Coronary artery (tissue), 2 donors: Measurements from ENCODE around the gene RBM19.
"Not testable (repeated sequence)": the region's sequence is repeated elsewhere in the genome, so short reads cannot be mapped to it uniquely, and the experiment has no call there.

Experiments
- DNase-seq: peaks from one replicate; pipeline ENCODE4 v3.0.0-alpha.2; 2017; ENCODE audit warnings: low spot score
- H3K27ac ChIP-seq, 2 donors: fragments of 200-600 bp; sonication (generic); one replicate each; pipeline ENCODE4 v1.5.1; 2016 to 2019
- H3K4me3 ChIP-seq: fragments of 200-600 bp; sonication (generic); 2 replicates; pipeline ENCODE4 v1.5.1; 2016; ENCODE audit warnings: mild to moderate bottlenecking, moderate library complexity
- TF ChIP-seq, protein P1 (sequence below): fragments of 200-600 bp; sonication (generic); IDR thresholded peaks from one replicate; pipeline ENCODE4 v1.5.1; 2019; ENCODE audit warnings: antibody characterized with exemption

Gene RBM19

DNA sequence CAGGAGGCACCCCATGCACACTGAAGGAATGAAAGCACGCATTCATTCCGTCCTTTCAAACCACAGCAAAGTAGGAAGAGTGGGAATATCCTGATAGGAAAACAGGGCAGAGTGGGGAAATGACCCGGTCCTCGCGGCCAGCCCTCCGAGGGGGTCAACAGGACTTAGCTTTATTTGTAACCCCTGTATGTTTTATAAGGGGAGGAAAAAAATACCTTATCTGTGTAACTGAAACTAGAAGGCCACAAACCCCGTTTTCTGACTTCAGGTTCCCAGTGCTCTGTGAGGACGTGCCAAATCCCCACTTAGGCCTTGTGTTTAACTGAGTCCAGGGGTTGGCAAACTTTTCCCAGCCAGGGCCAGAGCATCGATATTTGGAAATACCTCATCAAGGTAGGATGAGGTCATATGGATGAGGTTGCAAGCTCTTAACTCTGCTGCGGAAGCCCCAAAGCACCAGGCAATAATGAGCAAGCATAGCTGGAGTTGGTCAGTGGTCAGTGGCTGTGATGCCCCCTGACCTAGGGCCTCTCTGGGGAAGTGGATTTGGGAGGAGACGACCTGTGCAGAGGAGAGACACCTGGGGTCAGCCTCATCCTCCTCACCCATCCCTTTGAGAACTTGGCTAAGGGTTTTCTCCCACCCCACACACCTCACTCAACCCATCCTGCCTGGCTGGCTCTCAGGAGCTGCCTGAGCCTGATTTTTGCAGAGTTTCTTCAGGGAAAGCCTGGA, 58.5 kb downstream of the RBM19 start:
- no peak overlapping the region for H3K4me3 ChIP-seq
- DNase-seq = no peak
- H3K27ac ChIP-seq = no peak overlapping the region
- TF ChIP-seq, protein P1, sequence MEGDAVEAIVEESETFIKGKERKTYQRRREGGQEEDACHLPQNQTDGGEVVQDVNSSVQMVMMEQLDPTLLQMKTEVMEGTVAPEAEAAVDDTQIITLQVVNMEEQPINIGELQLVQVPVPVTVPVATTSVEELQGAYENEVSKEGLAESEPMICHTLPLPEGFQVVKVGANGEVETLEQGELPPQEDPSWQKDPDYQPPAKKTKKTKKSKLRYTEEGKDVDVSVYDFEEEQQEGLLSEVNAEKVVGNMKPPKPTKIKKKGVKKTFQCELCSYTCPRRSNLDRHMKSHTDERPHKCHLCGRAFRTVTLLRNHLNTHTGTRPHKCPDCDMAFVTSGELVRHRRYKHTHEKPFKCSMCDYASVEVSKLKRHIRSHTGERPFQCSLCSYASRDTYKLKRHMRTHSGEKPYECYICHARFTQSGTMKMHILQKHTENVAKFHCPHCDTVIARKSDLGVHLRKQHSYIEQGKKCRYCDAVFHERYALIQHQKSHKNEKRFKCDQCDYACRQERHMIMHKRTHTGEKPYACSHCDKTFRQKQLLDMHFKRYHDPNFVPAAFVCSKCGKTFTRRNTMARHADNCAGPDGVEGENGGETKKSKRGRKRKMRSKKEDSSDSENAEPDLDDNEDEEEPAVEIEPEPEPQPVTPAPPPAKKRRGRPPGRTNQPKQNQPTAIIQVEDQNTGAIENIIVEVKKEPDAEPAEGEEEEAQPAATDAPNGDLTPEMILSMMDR = no peak

DNA sequence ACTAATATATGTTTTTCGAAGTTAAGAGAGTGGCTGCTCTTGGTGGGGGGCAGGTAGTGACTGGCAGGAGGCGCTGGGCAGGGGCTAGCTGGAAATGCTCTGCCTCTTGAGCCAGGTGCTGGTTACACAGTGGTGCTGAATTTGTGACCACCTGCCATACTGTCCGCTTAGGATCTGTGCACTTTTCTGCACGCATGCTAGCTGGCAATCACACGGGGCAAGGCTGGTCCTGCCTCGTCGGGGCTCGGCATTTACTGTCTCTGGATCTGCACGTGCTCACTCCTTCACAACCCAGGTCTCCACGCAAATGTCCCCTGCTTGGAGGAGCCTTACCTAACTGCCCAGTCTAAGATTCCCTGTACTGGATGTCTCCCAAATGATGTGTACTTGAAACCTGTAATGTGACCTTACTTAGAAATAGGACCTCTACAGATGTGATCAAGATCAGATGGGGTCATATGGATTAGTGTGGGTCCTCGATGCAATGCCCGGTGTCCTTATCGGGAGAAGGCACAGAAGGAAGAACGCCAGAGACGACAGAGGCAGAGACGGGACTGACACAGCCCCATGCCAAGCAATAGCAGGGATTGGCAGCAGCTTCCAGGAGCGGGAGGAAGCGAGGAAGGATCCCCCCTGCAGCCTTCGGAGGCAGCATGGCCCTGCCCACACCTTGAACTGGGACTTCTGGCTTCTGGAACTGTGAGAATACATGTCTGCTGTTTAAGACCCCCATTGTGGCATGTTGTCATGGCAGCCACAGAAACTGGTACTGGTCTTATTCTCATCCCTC, 59.5 kb downstream of the RBM19 start:
- H3K4me3 ChIP-seq = no peak overlapping the region
- TF ChIP-seq, protein P1 = no peak
- no peak for DNase-seq

DNA sequence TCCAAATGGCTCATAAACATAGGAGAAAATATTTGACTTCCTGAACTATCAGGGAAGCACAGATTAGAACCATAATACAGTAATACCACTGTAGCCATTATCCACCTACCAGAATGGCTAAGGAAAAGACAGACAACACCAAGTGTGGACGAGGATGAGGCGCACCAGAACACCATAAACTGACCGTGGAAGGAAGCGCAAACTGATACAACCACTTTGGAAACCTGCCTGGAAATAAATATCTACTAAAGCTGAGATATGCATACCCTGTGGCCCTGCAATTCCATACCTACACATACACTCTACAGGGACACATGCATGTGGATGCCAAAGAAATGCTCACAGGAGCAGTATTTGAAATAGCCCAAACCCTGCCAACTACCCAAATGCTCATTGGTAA, 60.3 kb downstream of the RBM19 start:
- H3K4me3 ChIP-seq = no peak overlapping the region
- no peak for DNase-seq
- TF ChIP-seq, protein P1 = no peak
- H3K27ac ChIP-seq = no peak overlapping the region

More for the DNA sequence above, 59.5 kb downstream of the RBM19 start:
- H3K27ac ChIP-seq = no peak overlapping the region

DNA sequence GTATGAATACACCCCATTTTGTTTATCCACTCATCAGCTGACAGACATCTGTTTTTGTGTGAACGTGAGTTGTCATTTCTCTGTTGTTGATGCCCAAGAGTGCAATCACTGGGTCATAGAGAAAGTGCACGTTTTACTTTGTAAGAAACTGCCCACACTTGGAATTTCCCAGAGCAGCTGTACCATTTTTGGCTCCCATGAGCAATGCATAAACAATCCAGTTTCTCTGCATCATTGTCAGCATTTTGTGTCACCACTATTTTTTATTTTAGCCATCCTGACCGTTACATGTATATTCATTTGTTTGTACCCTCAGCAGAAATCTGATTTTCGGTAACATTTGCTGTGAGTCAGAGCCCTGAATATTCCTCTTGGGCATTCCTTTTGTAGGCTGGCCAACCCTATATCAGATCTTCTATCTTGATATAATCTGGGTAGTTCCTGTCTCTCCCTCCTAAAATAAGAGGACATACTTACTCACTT, 62.7 kb downstream of the RBM19 start:
- no peak overlapping the region for H3K27ac ChIP-seq
- TF ChIP-seq, protein P1 = no peak
- DNase-seq = no peak

DNA sequence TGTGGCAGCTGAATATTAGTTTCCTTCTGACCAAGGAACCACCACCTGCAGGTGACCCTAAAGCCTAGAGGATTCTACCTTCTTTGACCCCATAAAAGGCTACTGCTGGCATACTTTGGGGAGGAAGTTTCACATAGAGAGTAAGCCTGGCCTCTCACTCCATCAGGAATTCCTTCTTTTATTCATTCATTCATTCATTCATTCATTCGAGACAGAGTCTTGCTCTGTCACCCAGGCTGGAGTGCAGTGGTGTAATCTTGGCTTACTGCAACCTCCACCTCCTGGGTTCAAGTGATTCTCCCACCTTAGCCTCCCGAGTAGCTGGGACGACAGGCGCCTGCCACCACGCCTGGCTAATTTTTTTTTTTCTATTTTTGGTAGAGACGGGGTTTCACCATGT, 64.8 kb downstream of the RBM19 start:
- not testable (repeated sequence) for DNase-seq, H3K27ac ChIP-seq, H3K4me3 ChIP-seq

More for the DNA sequence above, 62.7 kb downstream of the RBM19 start:
- no peak overlapping the region for H3K4me3 ChIP-seq

DNA sequence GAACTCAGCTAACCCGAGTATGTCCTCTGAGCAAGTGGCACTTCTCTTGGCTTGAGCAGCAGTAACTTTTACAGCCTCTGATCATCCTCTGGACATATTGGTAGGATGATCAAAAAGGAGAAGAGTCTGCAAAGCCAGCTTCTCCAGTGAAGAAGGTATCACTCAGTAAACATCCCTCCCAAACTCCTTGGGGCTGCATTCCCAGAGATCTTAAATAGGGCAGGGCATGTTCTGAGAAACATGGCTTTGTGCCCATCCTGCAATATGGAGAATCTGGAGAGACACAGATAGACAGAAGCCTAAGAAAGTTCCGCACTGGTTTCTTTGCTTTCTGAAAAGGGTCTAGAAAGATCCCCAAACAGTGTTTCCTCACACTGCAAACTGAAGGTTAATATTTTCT, 65.4 kb downstream of the RBM19 start:
- TF ChIP-seq, protein P1 = no peak
- H3K4me3 ChIP-seq = no peak overlapping the region
- DNase-seq = no peak

DNA sequence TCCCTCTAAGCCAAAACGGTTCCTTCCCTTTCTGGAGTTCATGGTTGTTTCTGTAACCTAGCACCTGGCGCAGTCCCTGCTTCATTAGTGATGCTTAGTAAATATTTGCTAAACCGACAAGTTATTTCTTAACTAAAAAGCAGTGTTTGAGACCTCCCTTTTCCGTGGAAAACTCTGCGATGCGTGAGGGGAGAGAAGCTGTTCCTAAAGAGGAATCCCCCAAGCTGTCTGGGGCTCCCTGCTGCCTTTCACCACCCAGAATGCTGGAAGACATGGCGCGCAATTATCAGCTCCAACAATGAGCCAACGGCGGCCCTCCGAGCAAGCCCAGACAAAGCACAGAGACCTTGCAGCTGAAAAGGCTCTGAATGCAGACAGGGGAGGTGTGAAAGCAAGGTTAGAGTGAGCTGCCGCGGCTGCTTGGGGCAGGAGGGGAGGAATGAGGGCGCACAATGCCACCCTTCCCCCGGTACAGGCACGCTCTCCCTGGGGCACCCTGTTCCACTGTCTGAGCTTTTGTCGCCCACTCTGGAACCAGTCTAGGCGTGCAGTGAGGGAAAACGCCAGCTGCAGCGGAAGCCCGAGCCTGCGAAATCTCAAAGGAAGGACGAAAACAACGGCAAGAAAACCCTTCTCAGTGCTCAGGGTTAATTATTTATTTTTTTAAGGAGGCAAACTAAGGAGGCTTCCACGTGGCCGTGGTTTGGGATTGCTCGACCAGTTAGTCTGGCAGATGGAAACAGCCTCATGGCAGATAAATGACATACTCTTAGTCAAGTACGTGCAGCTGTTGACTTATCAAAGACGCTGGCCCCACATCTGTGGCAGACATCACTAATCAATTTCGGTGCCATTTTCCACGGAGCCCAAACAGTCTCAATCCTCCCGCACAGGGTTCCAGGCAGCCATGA, 66.3 kb downstream of the RBM19 start:
- no peak for DNase-seq
- TF ChIP-seq, protein P1 = no peak
- H3K27ac ChIP-seq = no peak overlapping the region
- no peak overlapping the region for H3K4me3 ChIP-seq

More for the DNA sequence above, 65.4 kb downstream of the RBM19 start:
- no peak overlapping the region for H3K27ac ChIP-seq
